B cell (primary cell): ENCODE data around the gene DOCK3. TPM values are rescaled to one million over a fixed set of nuclear protein-coding genes. Genes with fewer than 3 reads are reported as not detected.

Experiments
- ATAC-seq: fragments of 200-7000 bp; cut with Tn5 transposase; one replicate; pipeline ENCODE4 v1.10.0; 2021; ENCODE audit warnings: low read depth, mild to moderate bottlenecking, moderate number of reproducible peaks, moderate library complexity
- CTCF ChIA-PET: fragments of 350-600 bp; sonication (Branson Sonifier 250); formaldehyde crosslinking; loops from one replicate; lab custom pipeline; 2021; ENCODE audit warnings: antibody characterized with exemption, inconsistent platforms; lab: Charles Lee
- POLR2A ChIA-PET: fragments of 350-600 bp; sonication (Branson Sonifier 250); formaldehyde crosslinking; loops from one replicate; lab custom pipeline; 2021; ENCODE audit warnings: antibody characterized with exemption; lab: Charles Lee
- DNase-seq: peaks from one replicate; pipeline ENCODE4 v3.0.0; 2013
- H2AFZ ChIP-seq: 2 replicates; pipeline ENCODE4 v1.6.1; 2012; ENCODE audit warnings: mild to moderate bottlenecking, low read depth, low read length; ENCODE audit not compliant: insufficient read depth, poor library complexity, severe bottlenecking
- H3K27ac ChIP-seq, 2 donors: 1 replicate in 1 of 2; 2 replicates in 1 of 2; pipeline ENCODE4 v1.5.1; 2012 to 2013; ENCODE audit warnings: low read length in 2 of 2, mild to moderate bottlenecking in 2 of 2, moderate library complexity in 1 of 2
- H3K27me3 ChIP-seq, 4 experiments: fragments of 200-600 bp in 1 of 4; sonication (generic) in 1 of 4; replicated peaks in 1 of 4; 1 replicate in 2 of 4; 2 replicates in 2 of 4; pipeline versions ENCODE4 v1.6.1 to v1.7.0; 2013 to 2016; ENCODE audit warnings: low read length in 3 of 4, mild to moderate bottlenecking in 2 of 4, mixed read lengths in 1 of 4, moderate library complexity in 1 of 4; ENCODE audit not compliant: insufficient read depth in 4 of 4, control insufficient read depth in 3 of 4; ENCODE audit errors: control extremely low read depth in 1 of 4
- H3K36me3 ChIP-seq, 2 experiments: replicated peaks in 1 of 2; 1 replicate in 1 of 2; 2 replicates in 1 of 2; pipeline versions ENCODE4 v1.6.1 to v1.7.1; 2013; ENCODE audit warnings: low read length in 1 of 2; ENCODE audit not compliant: insufficient read depth in 2 of 2, control insufficient read depth in 1 of 2; ENCODE audit errors: control extremely low read depth in 1 of 2, extremely low read depth in 1 of 2
- H3K4me1 ChIP-seq, 2 donors: fragments of 200-600 bp in 1 of 2; sonication (generic) in 1 of 2; 1 replicate in 1 of 2; 2 replicates in 1 of 2; pipeline versions ENCODE4 v1.5.1 to v1.6.1; 2013 to 2017; ENCODE audit warnings: low read length in 2 of 2; ENCODE audit not compliant: control insufficient read depth in 2 of 2, insufficient read depth in 2 of 2
- H3K4me2 ChIP-seq: replicated peaks from 2 replicates; pipeline ENCODE3; 2012; ENCODE audit warnings: mild to moderate bottlenecking, low read depth, low read length; ENCODE audit not compliant: poor library complexity, severe bottlenecking
- H3K4me3 ChIP-seq, 5 experiments: fragments of 200-600 bp in 1 of 5; sonication (generic) in 1 of 5; 1 replicate in 3 of 5; 2 replicates in 2 of 5; pipeline versions ENCODE4 v1.5.1 to v1.7.0; 2011 to 2016; ENCODE audit warnings: low read length in 4 of 5, mild to moderate bottlenecking in 4 of 5, low read depth in 2 of 5, control low read depth in 1 of 5, moderate library complexity in 1 of 5; ENCODE audit not compliant: insufficient read depth in 1 of 5; ENCODE audit errors: control extremely low read depth in 1 of 5, extremely low read depth in 1 of 5
- H3K79me2 ChIP-seq: fragments of 200-600 bp; sonication (generic); one replicate; pipeline ENCODE4 v1.6.0; 2016; ENCODE audit warnings: low read length; ENCODE audit not compliant: control insufficient read depth, insufficient read depth
- H3K9ac ChIP-seq: fragments of 200-600 bp; sonication (generic); 2 replicates; pipeline ENCODE4 v1.6.1; 2017; ENCODE audit warnings: mild to moderate bottlenecking, low read length, moderate library complexity
- H3K9me3 ChIP-seq, 3 donors: one replicate each; pipeline versions ENCODE4 v1.6.1 to v1.7.1; 2013; ENCODE audit warnings: low read length in 2 of 3; ENCODE audit not compliant: control insufficient read depth in 2 of 3, insufficient read depth in 1 of 3; ENCODE audit errors: control extremely low read depth in 1 of 3
- H4K20me1 ChIP-seq: 2 replicates; pipeline ENCODE4 v1.6.0; 2012; ENCODE audit warnings: mild to moderate bottlenecking, low read length; ENCODE audit not compliant: insufficient read depth, control insufficient read depth, poor library complexity, severe bottlenecking
- H3K27ac Mint-ChIP-seq: one replicate; pipeline ENCODE4 v1.8.0; 2021; ENCODE audit warnings: mixed read lengths
- H3K27me3 Mint-ChIP-seq: one replicate; pipeline ENCODE4 v1.8.0; 2021; ENCODE audit warnings: mixed read lengths
- H3K4me1 Mint-ChIP-seq: one replicate; pipeline ENCODE4 v1.8.0; 2021; ENCODE audit warnings: mixed read lengths
- H3K4me3 Mint-ChIP-seq: one replicate; pipeline ENCODE4 v1.8.0; 2021; ENCODE audit warnings: mixed read lengths
- H3K9me3 Mint-ChIP-seq: one replicate; pipeline ENCODE4 v1.8.0; 2022; ENCODE audit warnings: mixed read lengths; ENCODE audit not compliant: insufficient read depth
- CTCF ChIP-seq: fragments of 200-600 bp; IDR thresholded peaks from one replicate; pipeline ENCODE4 v1.8.0; 2022; ENCODE audit warnings: antibody characterized with exemption, mild to moderate bottlenecking
- EZH2 ChIP-seq: IDR thresholded peaks from 2 replicates; pipeline ENCODE4 v1.6.1; 2012; ENCODE audit warnings: borderline replicate concordance, low read depth, mild to moderate bottlenecking, moderate library complexity, low read length; ENCODE audit not compliant: insufficient read depth, poor library complexity, severe bottlenecking
- WGBS: methylation state at CpG from one replicate; pipeline ENCODE4 v1.1.5; 2013; ENCODE audit warnings: missing lambda C conversion rate; ENCODE audit not compliant: insufficient coverage; 5-methylcytosine and 5-hydroxymethylcytosine counted together
- intact Hi-C: fragments of 100-400 bp; cut with micrococcal nuclease; formaldehyde crosslinking; loops from one replicate; pipeline ENCODE4 v1.10.0; 2022
- polyA plus RNA-seq: library from polyadenylated mRNA; depleted of rRNA; stranded (reverse); fragments of >200 nt; gene quantifications from 2 replicates; pipeline ENCODE4 v1.2.3, GENCODE V29; 2012
- total RNA-seq, 2 donors: library from RNA; stranded (reverse); fragments of 120-200 nt in 1 of 2; gene quantifications; 1 replicate in 1 of 2; 2 replicates in 1 of 2; pipeline versions ENCODE4 v1.2.3 to v1.2.4, GENCODE V29; 2013 to 2022

The DOCK3 gene
- total and polyA plus RNA-seq, 2 donors (not counting 1 experiment from before 2014, with no cell fraction given), result 0.06 to 0.30 TPM

- H3K4me3 Mint-ChIP-seq, result peak overlapping the region; percentile 84
Observed at GRCh38 chr3:51391566-51392354, 717.0 kb downstream of the DOCK3 start.

More at GRCh38 chr3:51391566-51392354, 717.0 kb downstream of the DOCK3 start:
- peak overlapping the region; percentile 91 for H3K4me2 ChIP-seq
- peaks cover 18 to 35% of the 10 kb centered on the region in 2 donors for H3K4me1 ChIP-seq
- Mint-ChIP-seq H3K9me3 (no peaks in the 10 kb centered on the region), H3K27me3 (no peaks in the 10 kb centered on the region), H3K4me1 (peaks cover 52% of the 10 kb centered on the region), H3K27ac (peak overlapping the region; percentile 84)
- no peaks in the 10 kb centered on the region for H3K9me3 ChIP-seq
- TF ChIP-seq CTCF (no peak), EZH2 (no peak)
- intact Hi-C loops, result loop anchor here (1.0 to 10.0 kb wide), 4 partner anchors 43 to 1143 kb away; partner anchors contain the start of genes NT5DC2 and UQCC5
- peaks cover 46% of the 10 kb centered on the region for H3K79me2 ChIP-seq
- H3K36me3 ChIP-seq, result peaks cover 1 to 62% of the 10 kb centered on the region in 2 experiments
- ChIA-PET POLR2A (no interaction called here), CTCF (interaction anchor here (4.0 kb wide), 1 partner anchor 289 kb away, joined by 27 read pairs; no protein-coding TSS in a partner anchor)
- peak overlapping the region; percentile 71 to 78 for H3K27ac ChIP-seq
- 13% methylated on average over 115 of the region's 115 CpGs for WGBS
- H4K20me1 ChIP-seq, result peaks cover 49% of the 10 kb centered on the region
- H3K4me3 ChIP-seq, result peak overlapping the region; percentile 11 to 66 (median 58)
- H3K27me3 ChIP-seq, result no peaks in the 10 kb centered on the region
- peak overlapping the region; percentile 69 for H2AFZ ChIP-seq
- peak overlapping the region; percentile 65 for H3K9ac ChIP-seq
- DNase-seq, result no peak
- no peak for ATAC-seq
